Spleen (tissue), 7 donors: Measurements from ENCODE around the gene ANO1.

ENCODE experiments used
- CTCF ChIP-seq, 11 experiments: fragments of 200-600 bp in 7 of 11; fragments of 450-650 bp in 4 of 11; sonication (generic) in 4 of 11; IDR thresholded peaks in 8 of 11; conservative IDR thresholded peaks in 3 of 11; 1 replicate in 7 of 11; 2 replicates in 4 of 11; pipeline versions ENCODE4 v1.4.0 to v1.8.0; 2016 to 2021; ENCODE audit warnings: antibody characterized with exemption in 11 of 11, inconsistent platforms in 4 of 11, mild to moderate bottlenecking in 1 of 11
- POLR2A ChIP-seq, 3 donors: fragments of 450-650 bp; IDR thresholded peaks; one replicate each; pipeline ENCODE4 v1.5.1; 2017; ENCODE audit warnings: antibody characterized with exemption in 3 of 3, mild to moderate bottlenecking in 1 of 3
- POLR2AphosphoS5 ChIP-seq, 3 donors: sonication (generic); formaldehyde crosslinking; IDR thresholded peaks; one replicate each; pipeline ENCODE4 v1.5.1; 2017; ENCODE audit warnings: antibody characterized with exemption in 3 of 3
- donor health status: DM: no; HTN: no; CAD: no; lungs with moderate emphysema.
- donor health status: DM: no; HTN: no; CAD: no.
- donor health status: DM: no; HTN: no; CAD: no.

DNA sequence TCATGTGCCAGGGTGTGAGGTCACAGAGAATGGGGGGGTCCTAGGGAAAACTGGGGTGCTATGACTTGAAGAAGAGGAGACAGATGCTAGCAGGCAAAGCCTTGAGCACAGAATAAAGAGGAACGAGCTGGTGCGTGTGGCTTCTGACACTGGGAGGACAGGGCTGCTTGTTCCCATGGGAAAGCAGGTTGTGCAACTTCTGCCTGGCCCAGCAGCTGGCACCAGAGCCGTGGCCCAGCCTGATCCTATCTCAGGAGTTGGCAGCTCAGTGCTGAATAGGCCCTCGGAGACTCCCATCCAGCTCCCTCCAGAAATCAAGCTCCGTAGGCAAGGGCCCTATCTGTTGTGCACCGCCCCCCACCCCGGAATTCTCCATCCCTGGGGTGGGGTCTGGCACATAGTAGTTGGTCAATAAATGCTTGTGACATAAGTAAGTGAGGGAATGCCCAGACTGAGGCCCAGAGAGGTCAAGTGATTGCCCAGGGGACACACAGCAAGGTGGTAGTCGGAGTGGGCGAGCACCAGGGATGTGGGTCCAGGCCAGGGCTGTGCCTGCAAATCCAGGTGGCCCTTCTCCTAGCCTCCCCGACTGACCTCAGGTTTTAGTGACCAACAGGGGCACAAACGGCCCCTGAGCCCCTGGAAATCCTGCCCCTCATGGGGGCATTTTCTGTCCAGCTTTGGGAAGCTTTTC, 105.5 kb downstream of the ANO1 start:
- TF ChIP-seq CTCF (IDR thresholded peaks at IDR 0.05 in 8 of 11, conservative IDR thresholded peaks at IDR 0.05 in 3 of 11): no peak
- no peak for TF ChIP-seq POLR2AphosphoS5 (IDR thresholded peaks at IDR 0.05)
- TF ChIP-seq POLR2A (IDR thresholded peaks at IDR 0.05): no peak
